ENCODE data around the gene SMAD3. TPM values are rescaled to one million over a fixed set of nuclear protein-coding genes. Genes with fewer than 3 reads are reported as not detected.

The SMAD3 gene
- polyA plus RNA-seq, 1 donor from 2014 or later = 1.0 TPM

GRCh38 chr15:67066041-67066958 lies 898 bp downstream of the SMAD3 start:
- Histone ChIP-seq H3K36me3 (ENCODE audit: insufficient read depth, low read length) (no peaks in the 10 kb centered on the region), H3K27ac (ENCODE audit: low read length) (no peak overlapping the region), H3F3A (ENCODE audit: insufficient read depth, low read length, poor library complexity, severe bottlenecking) (no peaks in the 10 kb centered on the region), H3K4me2 (ENCODE audit: low read length) (peak overlapping the region; percentile 93), H3K9me2 (ENCODE audit: insufficient read depth, low read length) (no peaks in the 10 kb centered on the region), H4K20me1 (ENCODE audit: insufficient read depth) (no peaks in the 10 kb centered on the region), H2AFZ (ENCODE audit: low read depth, low read length) (peak overlapping the region; percentile 9), H3K4me3 (ENCODE audit: low read length) (peak overlapping the region; percentile 71), H3K9ac (ENCODE audit: low read length) (peak overlapping the region; percentile 53), H3K79me2 (replicated peaks; ENCODE audit: insufficient read depth, low read length) (peaks cover 32% of the 10 kb centered on the region), H3K27me3 (ENCODE audit: insufficient read depth, low read depth, low read length) (peaks cover 43% of the 10 kb centered on the region), H3K9me3 (ENCODE audit: low read length) (no peaks in the 10 kb centered on the region)
- TF ChIP-seq MXI1 (conservative IDR thresholded peaks at IDR 0.05; ENCODE audit: poor library complexity, severe bottlenecking) (peak; percentile 11), EZH2 (IDR thresholded peaks at IDR 0.05; ENCODE audit: borderline replicate concordance, insufficient read depth, low read length, poor library complexity, severe bottlenecking) (no peak), POLR2AphosphoS5 (IDR thresholded peaks at IDR 0.05) (no peak)

GRCh38 chr15:67066959-67067853 lies 1.8 kb downstream of the SMAD3 start:
- Histone ChIP-seq H2AFZ (ENCODE audit: low read depth, low read length) (no peak overlapping the region), H3K4me2 (ENCODE audit: low read length) (peak overlapping the region; percentile 93), H3K36me3 (ENCODE audit: insufficient read depth, low read length) (no peaks in the 10 kb centered on the region), H3K27ac (ENCODE audit: low read length) (peak overlapping the region; percentile 9), H3K9me2 (ENCODE audit: insufficient read depth, low read length) (no peaks in the 10 kb centered on the region), H3K79me2 (replicated peaks; ENCODE audit: insufficient read depth, low read length) (peaks cover 35% of the 10 kb centered on the region), H3K27me3 (ENCODE audit: insufficient read depth, low read depth, low read length) (peaks cover 43% of the 10 kb centered on the region), H3K9me3 (ENCODE audit: low read length) (no peaks in the 10 kb centered on the region), H3K9ac (ENCODE audit: low read length) (peak overlapping the region; percentile 53), H3F3A (ENCODE audit: insufficient read depth, low read length, poor library complexity, severe bottlenecking) (no peaks in the 10 kb centered on the region), H4K20me1 (ENCODE audit: insufficient read depth) (no peaks in the 10 kb centered on the region), H3K4me3 (ENCODE audit: low read length) (peak overlapping the region; percentile 71)
- TF ChIP-seq EZH2 (IDR thresholded peaks at IDR 0.05; ENCODE audit: borderline replicate concordance, insufficient read depth, low read length, poor library complexity, severe bottlenecking) = no peak
- no peak for TF ChIP-seq POLR2AphosphoS5 (IDR thresholded peaks at IDR 0.05)
- no peak for TF ChIP-seq MXI1 (conservative IDR thresholded peaks at IDR 0.05; ENCODE audit: poor library complexity, severe bottlenecking)
- no peak for TF ChIP-seq TAF1 (IDR thresholded peaks at IDR 0.05; ENCODE audit: low read depth)
- no peak for TF ChIP-seq RAD21 (conservative IDR thresholded peaks at IDR 0.05)
- TF ChIP-seq EP300 (conservative IDR thresholded peaks at IDR 0.05; ENCODE audit: poor library complexity, severe bottlenecking) = no peak
- TF ChIP-seq CTCF (IDR thresholded peaks at IDR 0.05; ENCODE audit: poor library complexity, severe bottlenecking) = no peak
- no peak for TF ChIP-seq SMC3 (conservative IDR thresholded peaks at IDR 0.05; ENCODE audit: poor library complexity)
- TF ChIP-seq REST (IDR thresholded peaks at IDR 0.05; ENCODE audit: borderline replicate concordance) = no peak

Measured in neural cell (in vitro differentiated cells).